SK-N-SH (cell line): Measurements from ENCODE around the gene AIF1L. TPM values are rescaled to one million over a fixed set of nuclear protein-coding genes. Genes with fewer than 3 reads are reported as not detected.

ENCODE experiments used
- CTCF ChIA-PET: fragments of 300-600, 350-600 bp; formaldehyde crosslinking; extraction: SDS; loops from one replicate; lab custom pipeline; 2021; lab: Yijun Ruan, JAX
- POLR2A ChIA-PET: fragments of 350-600 bp; sonication (Branson Sonifier 250); formaldehyde crosslinking; extraction: SDS; loops from one replicate; lab custom pipeline; 2020; ENCODE audit warnings: antibody characterized with exemption, inconsistent platforms; lab: Yijun Ruan, JAX
- DNase-seq: peaks from one replicate; pipeline ENCODE4 v3.0.0; 2012
- H2AFZ ChIP-seq: fragments of 200-600 bp; sonication (generic); 2 replicates; pipeline ENCODE4 v1.8.1; 2016; ENCODE audit warnings: antibody characterized with exemption, mild to moderate bottlenecking, low read depth
- H3F3A ChIP-seq: fragments of 200-600 bp; sonication (generic); replicated peaks from 2 replicates; pipeline ENCODE3; 2016; ENCODE audit warnings: antibody characterized with exemption, mild to moderate bottlenecking; ENCODE audit not compliant: insufficient read depth
- H3K27ac ChIP-seq, 2 experiments: fragments of 200-500 bp in 1 of 2; fragments of 200-600 bp in 1 of 2; sonication (Bioruptor generic) in 1 of 2; sonication (generic), shearing (Covaris generic) in 1 of 2; 2 replicates each; pipeline versions ENCODE4 v1.5.1 to v1.6.1; 2014 to 2016; ENCODE audit warnings: low read depth in 2 of 2, inconsistent platforms in 1 of 2, low read length in 1 of 2, mild to moderate bottlenecking in 1 of 2, mixed read lengths in 1 of 2
- H3K27me3 ChIP-seq: fragments of 200-600 bp; sonication (generic), shearing (Covaris generic); 2 replicates; pipeline ENCODE4 v1.6.1; 2016; ENCODE audit warnings: mixed run types; ENCODE audit not compliant: insufficient read depth
- H3K36me3 ChIP-seq, 2 experiments: fragments of 200-500 bp in 1 of 2; fragments of 200-600 bp in 1 of 2; sonication (Bioruptor generic) in 1 of 2; sonication (generic) in 1 of 2; replicated peaks in 1 of 2; 2 replicates each; pipeline versions ENCODE3 to v1.5.1; 2014 to 2016; ENCODE audit warnings: low read length in 1 of 2, mild to moderate bottlenecking in 1 of 2; ENCODE audit not compliant: insufficient read depth in 2 of 2, control insufficient read depth in 1 of 2
- H3K4me1 ChIP-seq, 2 experiments: fragments of 200-500 bp in 1 of 2; fragments of 200-600 bp in 1 of 2; sonication (Bioruptor generic) in 1 of 2; sonication (generic), shearing (Covaris generic) in 1 of 2; 2 replicates each; pipeline versions ENCODE4 v1.5.1 to v1.6.1; 2014 to 2016; ENCODE audit warnings: low read depth in 1 of 2, low read length in 1 of 2, mixed run types in 1 of 2; ENCODE audit not compliant: insufficient read depth in 2 of 2, control insufficient read depth in 1 of 2
- H3K4me2 ChIP-seq: fragments of 200-600 bp; sonication (generic), shearing (Covaris generic); 2 replicates; pipeline ENCODE4 v1.6.1; 2017; ENCODE audit warnings: mixed run types
- H3K4me3 ChIP-seq, 2 experiments: fragments of 200-500 bp in 1 of 2; fragments of 200-600 bp in 1 of 2; sonication (Bioruptor generic) in 1 of 2; sonication (generic), shearing (Covaris generic) in 1 of 2; 2 replicates each; pipeline versions ENCODE4 v1.5.1 to v1.8.1; 2014 to 2016; ENCODE audit warnings: low read depth in 2 of 2, inconsistent platforms in 1 of 2, low read length in 1 of 2, mild to moderate bottlenecking in 1 of 2, mixed read lengths in 1 of 2, moderate library complexity in 1 of 2
- H3K79me2 ChIP-seq: fragments of 200-600 bp; sonication (generic); 2 replicates; pipeline ENCODE4 v1.8.1; 2017; ENCODE audit warnings: mild to moderate bottlenecking; ENCODE audit not compliant: insufficient read depth
- H3K9ac ChIP-seq: fragments of 200-600 bp; sonication (generic); 2 replicates; pipeline ENCODE4 v1.6.1; 2017; ENCODE audit warnings: mixed run types
- H3K9me2 ChIP-seq: fragments of 200-600 bp; sonication (generic); 2 replicates; pipeline ENCODE4 v1.6.1; 2017; ENCODE audit warnings: mixed run types
- H3K9me3 ChIP-seq: fragments of 200-600 bp; sonication (generic); 2 replicates; pipeline ENCODE4 v1.6.1; 2017; ENCODE audit warnings: mixed run types, mild to moderate bottlenecking, moderate library complexity
- H4K20me1 ChIP-seq: fragments of 200-600 bp; sonication (generic); 2 replicates; pipeline ENCODE4 v1.6.1; 2017; ENCODE audit warnings: mild to moderate bottlenecking, mixed run types; ENCODE audit not compliant: insufficient read depth
- CHD2 ChIP-seq: fragments of 150-350 bp; IDR thresholded peaks from 2 replicates; pipeline ENCODE4 v1.6.1; 2018; ENCODE audit warnings: low read length; ENCODE audit not compliant: partially characterized antibody
- EZH2phosphoT487 ChIP-seq: fragments of 200-600 bp; sonication (generic); IDR thresholded peaks from 2 replicates; pipeline ENCODE4 v1.6.1; 2017; ENCODE audit warnings: low read depth, mixed run types, mild to moderate bottlenecking, antibody characterized with exemption, moderate library complexity, borderline replicate concordance
- GATA2 ChIP-seq: sonication (generic); formaldehyde crosslinking; IDR thresholded peaks from 2 replicates; pipeline ENCODE4 v1.5.0; 2020; ENCODE audit warnings: mild to moderate bottlenecking, missing genetic modification reagents
- MXI1 ChIP-seq: IDR thresholded peaks from 2 replicates; pipeline ENCODE4 v1.6.1; 2012; ENCODE audit warnings: mild to moderate bottlenecking, low read depth, low read length, improper control_type of control experiment
- NFIC ChIP-seq: IDR thresholded peaks from 2 replicates; pipeline ENCODE4 v1.4.0; 2012; ENCODE audit warnings: borderline replicate concordance
- POLR2AphosphoS5 ChIP-seq: IDR thresholded peaks from 2 replicates; pipeline ENCODE4 v1.6.1; 2012; ENCODE audit warnings: low read depth, low read length
- RAD21 ChIP-seq: IDR thresholded peaks from 2 replicates; pipeline ENCODE4 v1.6.1; 2012; ENCODE audit warnings: mild to moderate bottlenecking, low read length
- RCOR1 ChIP-seq: fragments of 150-350 bp; IDR thresholded peaks from 2 replicates; pipeline ENCODE4 v1.6.1; 2017; ENCODE audit warnings: antibody characterized with exemption, low read length
- RFX5 ChIP-seq: IDR thresholded peaks from 2 replicates; pipeline ENCODE4 v1.6.1; 2012; ENCODE audit warnings: mild to moderate bottlenecking, improper control_type of control experiment, low read length
- SIN3A ChIP-seq: IDR thresholded peaks from 2 replicates; pipeline ENCODE4 v1.6.1; 2012; ENCODE audit warnings: low read depth, mild to moderate bottlenecking, low read length, moderate library complexity, borderline replicate concordance
- TAF1 ChIP-seq: IDR thresholded peaks from 2 replicates; pipeline ENCODE4 v1.6.1; 2012; ENCODE audit warnings: low read depth, mild to moderate bottlenecking, low read length, moderate library complexity, borderline replicate concordance
- TCF12 ChIP-seq: IDR thresholded peaks from 2 replicates; pipeline ENCODE4 v1.4.0; 2012
- TEAD4 ChIP-seq: IDR thresholded peaks from 2 replicates; pipeline ENCODE4 v1.4.0; 2012; ENCODE audit warnings: mild to moderate bottlenecking, borderline replicate concordance; ENCODE audit not compliant: insufficient read depth
- USF1 ChIP-seq: IDR thresholded peaks from 2 replicates; pipeline ENCODE4 v1.4.0; 2012; ENCODE audit warnings: low read depth, borderline replicate concordance
- USF2 ChIP-seq: fragments of 150-350 bp; IDR thresholded peaks from 2 replicates; pipeline ENCODE4 v1.6.1; 2017; ENCODE audit warnings: antibody characterized with exemption, low read length, low read depth, borderline replicate concordance
- YY1 ChIP-seq: IDR thresholded peaks from 2 replicates; pipeline ENCODE4 v1.4.0; 2012; ENCODE audit warnings: low read depth, mild to moderate bottlenecking
- ZBTB33 ChIP-seq: IDR thresholded peaks from 2 replicates; pipeline ENCODE4 v1.4.0; 2012; ENCODE audit warnings: low read depth, borderline replicate concordance
- WGBS: methylation state at CpG from one replicate; pipeline ENCODE4 v1.1.6; 2017; ENCODE audit warnings: low lambda C conversion rate; 5-methylcytosine and 5-hydroxymethylcytosine counted together
- polyA plus RNA-seq, 3 experiments: library from polyadenylated mRNA; depleted of rRNA; stranded (reverse); fragments of >200 nt; gene quantifications; 2 replicates each; pipeline ENCODE4 v1.2.3, GENCODE V29; 2012
- TF ChIP-seq, protein P1 (sequence below): IDR thresholded peaks from 2 replicates; pipeline ENCODE4 v1.6.1; 2012; ENCODE audit warnings: mild to moderate bottlenecking, low read depth, low read length, moderate library complexity

Gene AIF1L
- polyA plus RNA-seq, 1 of the 3 experiments (the other 2 are of a cell fraction) = 0.26 TPM

DNA sequence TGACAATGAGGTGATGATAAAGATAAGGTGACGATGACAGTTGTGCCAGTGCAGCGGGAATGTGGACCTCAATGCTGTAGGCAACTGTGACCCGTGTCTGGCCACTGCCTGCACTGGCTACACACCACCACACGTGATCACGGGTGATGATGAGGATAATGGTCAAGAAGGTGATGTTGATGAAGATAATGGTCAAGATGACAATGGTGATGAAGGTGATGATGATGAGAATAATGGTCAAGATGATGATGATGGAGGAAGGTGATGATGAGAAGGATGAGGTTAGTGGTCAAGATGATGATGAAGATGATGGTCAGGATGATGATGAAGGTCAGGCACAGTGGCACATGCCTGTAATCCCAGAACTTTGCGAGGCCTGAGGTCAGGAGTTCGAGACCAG is 30.7 kb upstream of the AIF1L start (continued):
- TF ChIP-seq, protein P1, sequence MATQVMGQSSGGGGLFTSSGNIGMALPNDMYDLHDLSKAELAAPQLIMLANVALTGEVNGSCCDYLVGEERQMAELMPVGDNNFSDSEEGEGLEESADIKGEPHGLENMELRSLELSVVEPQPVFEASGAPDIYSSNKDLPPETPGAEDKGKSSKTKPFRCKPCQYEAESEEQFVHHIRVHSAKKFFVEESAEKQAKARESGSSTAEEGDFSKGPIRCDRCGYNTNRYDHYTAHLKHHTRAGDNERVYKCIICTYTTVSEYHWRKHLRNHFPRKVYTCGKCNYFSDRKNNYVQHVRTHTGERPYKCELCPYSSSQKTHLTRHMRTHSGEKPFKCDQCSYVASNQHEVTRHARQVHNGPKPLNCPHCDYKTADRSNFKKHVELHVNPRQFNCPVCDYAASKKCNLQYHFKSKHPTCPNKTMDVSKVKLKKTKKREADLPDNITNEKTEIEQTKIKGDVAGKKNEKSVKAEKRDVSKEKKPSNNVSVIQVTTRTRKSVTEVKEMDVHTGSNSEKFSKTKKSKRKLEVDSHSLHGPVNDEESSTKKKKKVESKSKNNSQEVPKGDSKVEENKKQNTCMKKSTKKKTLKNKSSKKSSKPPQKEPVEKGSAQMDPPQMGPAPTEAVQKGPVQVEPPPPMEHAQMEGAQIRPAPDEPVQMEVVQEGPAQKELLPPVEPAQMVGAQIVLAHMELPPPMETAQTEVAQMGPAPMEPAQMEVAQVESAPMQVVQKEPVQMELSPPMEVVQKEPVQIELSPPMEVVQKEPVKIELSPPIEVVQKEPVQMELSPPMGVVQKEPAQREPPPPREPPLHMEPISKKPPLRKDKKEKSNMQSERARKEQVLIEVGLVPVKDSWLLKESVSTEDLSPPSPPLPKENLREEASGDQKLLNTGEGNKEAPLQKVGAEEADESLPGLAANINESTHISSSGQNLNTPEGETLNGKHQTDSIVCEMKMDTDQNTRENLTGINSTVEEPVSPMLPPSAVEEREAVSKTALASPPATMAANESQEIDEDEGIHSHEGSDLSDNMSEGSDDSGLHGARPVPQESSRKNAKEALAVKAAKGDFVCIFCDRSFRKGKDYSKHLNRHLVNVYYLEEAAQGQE = no peak
- TF ChIP-seq GATA2 (CRISPR knock-in tag) = no peak
- TF ChIP-seq EZH2phosphoT487 = no peak
- no peak for TF ChIP-seq TAF1
- no peak for TF ChIP-seq USF2
- TF ChIP-seq TCF12 = no peak
- no peak for TF ChIP-seq NFIC
- no peak for TF ChIP-seq CHD2
- no peak for TF ChIP-seq RFX5
- no peak for TF ChIP-seq POLR2AphosphoS5
- TF ChIP-seq RCOR1 = no peak
- TF ChIP-seq YY1 = no peak

DNA sequence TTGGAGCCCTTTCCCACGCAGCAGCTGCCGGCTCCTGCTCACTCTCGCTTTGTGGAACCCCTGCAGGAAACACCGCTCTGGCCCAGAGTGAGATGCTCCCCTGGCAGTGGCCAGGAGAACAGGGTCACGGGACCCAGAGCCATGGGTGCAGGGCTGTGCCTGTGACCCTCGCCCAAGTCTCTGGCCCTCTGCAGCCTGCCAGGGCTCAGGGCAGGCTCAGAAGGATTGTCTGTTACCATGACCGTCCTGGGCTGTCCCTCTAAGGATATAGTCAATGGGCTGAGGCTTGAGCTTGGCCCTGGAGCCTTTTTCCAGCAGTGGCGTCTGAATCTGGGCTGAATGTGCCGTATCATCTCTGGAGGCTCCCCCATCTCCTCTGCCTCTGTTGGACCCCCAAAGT is 28.7 kb upstream of the AIF1L start:
- WGBS = 55% methylated on average over 6 of the region's 9 CpGs
- H3K36me3 ChIP-seq = no peaks in the 10 kb centered on the region
- no peak overlapping the region for H3K4me3 ChIP-seq
- peaks cover 5% of the 10 kb centered on the region; the same call in 1 of the 2 replicates for H3K27me3 ChIP-seq
- no peak overlapping the region for H2AFZ ChIP-seq
- H3K79me2 ChIP-seq = no peaks in the 10 kb centered on the region
- no peak overlapping the region for H3K27ac ChIP-seq
- no peaks in the 10 kb centered on the region for H4K20me1 ChIP-seq
- no peaks in the 10 kb centered on the region for H3F3A ChIP-seq
- ChIA-PET POLR2A (no interaction called here), CTCF (interaction anchor here (0.9 to 1.4 kb wide), 2 partner anchors 10 to 269 kb away, joined by 3 to 5 read pairs; no protein-coding TSS in a partner anchor)
- DNase-seq = no peak
- H3K9me3 ChIP-seq = no peaks in the 10 kb centered on the region
- H3K9me2 ChIP-seq = no peaks in the 10 kb centered on the region
- TF ChIP-seq USF1 (no peak), TEAD4 (no peak), USF2 (no peak), CHD2 (no peak), SIN3A (no peak), ZBTB33 (no peak), RAD21 (no peak), YY1 (no peak), MXI1 (no peak)
- H3K4me1 ChIP-seq = peaks cover 0 to 6% of the 10 kb centered on the region in 2 experiments; a peak in 1 of 4 replicates
- no peak overlapping the region for H3K9ac ChIP-seq
- H3K4me2 ChIP-seq = no peak overlapping the region
